GM23338 (cell line): Measurements from ENCODE around the gene PPM1E. TPM values are rescaled to one million over a fixed set of nuclear protein-coding genes. Genes with fewer than 3 reads are reported as not detected.

Experiments used
- ATAC-seq: fragments of 200-7000 bp; cut with Tn5 transposase; 3 replicates; pipeline ENCODE4 v1.9.1; 2020
- DNase-seq: peaks from one replicate; pipeline ENCODE4 v3.0.0-alpha.2; 2015; ENCODE audit warnings: low spot score
- H2AFZ ChIP-seq: fragments of 200-600 bp; sonication (generic); 2 replicates; pipeline ENCODE4 v1.8.0; 2016; ENCODE audit warnings: antibody characterized with exemption, mild to moderate bottlenecking, moderate library complexity
- H3F3A ChIP-seq: fragments of 200-600 bp; sonication (generic); replicated peaks from 2 replicates; pipeline ENCODE4 v1.8.0; 2017; ENCODE audit warnings: antibody characterized with exemption, mixed run types, low read depth
- H3K27ac ChIP-seq: fragments of 200-600 bp; sonication (generic); 2 replicates; pipeline ENCODE4 v1.6.1; 2016; ENCODE audit warnings: low read depth
- H3K27me3 ChIP-seq: fragments of 200-600 bp; sonication (generic); 2 replicates; pipeline ENCODE4 v1.8.0; 2016; ENCODE audit warnings: mild to moderate bottlenecking, mixed run types, moderate library complexity; ENCODE audit not compliant: insufficient read depth
- H3K36me3 ChIP-seq: fragments of 200-600 bp; sonication (generic); 2 replicates; pipeline ENCODE4 v1.8.0; 2016; ENCODE audit warnings: mild to moderate bottlenecking; ENCODE audit not compliant: insufficient read depth
- H3K4me1 ChIP-seq: fragments of 200-600 bp; sonication (generic); 2 replicates; pipeline ENCODE4 v1.8.0; 2016; ENCODE audit warnings: mild to moderate bottlenecking, moderate library complexity; ENCODE audit not compliant: insufficient read depth
- H3K4me2 ChIP-seq: fragments of 200-600 bp; sonication (generic); 2 replicates; pipeline ENCODE4 v1.7.1; 2017; ENCODE audit warnings: mixed run types
- H3K4me3 ChIP-seq: fragments of 200-600 bp; sonication (generic); 2 replicates; pipeline ENCODE4 v1.6.1; 2016; ENCODE audit warnings: mixed run types
- H3K79me2 ChIP-seq: fragments of 200-600 bp; sonication (generic); replicated peaks from 2 replicates; pipeline ENCODE4 v1.8.0; 2017; ENCODE audit warnings: mild to moderate bottlenecking; ENCODE audit not compliant: insufficient read depth
- H3K9me2 ChIP-seq: fragments of 200-600 bp; sonication (generic); 2 replicates; pipeline ENCODE4 v1.8.0; 2017; ENCODE audit not compliant: insufficient read depth
- H4K20me1 ChIP-seq: fragments of 200-600 bp; sonication (generic); replicated peaks from 2 replicates; pipeline ENCODE4 v1.8.0; 2017; ENCODE audit warnings: mild to moderate bottlenecking; ENCODE audit not compliant: insufficient read depth
- H3K27ac Mint-ChIP-seq: 2 replicates; pipeline ENCODE4 v1.8.0; 2020; ENCODE audit warnings: inconsistent platforms, mild to moderate bottlenecking, moderate library complexity, mixed read lengths
- H3K27me3 Mint-ChIP-seq: 3 replicates; pipeline ENCODE4 v1.8.0; 2022; ENCODE audit warnings: low read depth, mild to moderate bottlenecking, moderate library complexity, mixed read lengths, inconsistent platforms; ENCODE audit not compliant: insufficient read depth, poor library complexity
- H3K36me3 Mint-ChIP-seq: 3 replicates; pipeline ENCODE4 v1.8.0; 2021; ENCODE audit warnings: low read depth, mild to moderate bottlenecking, inconsistent platforms, moderate library complexity, mixed read lengths
- H3K4me1 Mint-ChIP-seq: 3 replicates; pipeline ENCODE4 v1.8.0; 2020; ENCODE audit warnings: mild to moderate bottlenecking, inconsistent platforms, mixed read lengths
- H3K4me3 Mint-ChIP-seq: 3 replicates; pipeline ENCODE4 v1.8.0; 2021; ENCODE audit warnings: moderate library complexity, mild to moderate bottlenecking, inconsistent platforms, mixed read lengths
- H3K9me3 Mint-ChIP-seq: 3 replicates; pipeline ENCODE4 v1.8.0; 2020; ENCODE audit warnings: moderate library complexity, mild to moderate bottlenecking, inconsistent platforms, mixed read lengths
- CREB1 ChIP-seq: fragments of 250-450 bp; sonication (Bioruptor Pico); IDR thresholded peaks from 2 replicates; pipeline ENCODE4 v1.5.0; 2020; ENCODE audit warnings: low read depth, mild to moderate bottlenecking, moderate library complexity
- EZH2 ChIP-seq: fragments of 200-600 bp; sonication (generic); IDR thresholded peaks from one replicate; pipeline ENCODE4 v1.8.0; 2017; ENCODE audit warnings: antibody characterized with exemption, mild to moderate bottlenecking, low read depth; ENCODE audit not compliant: unreplicated experiment
- EZH2phosphoT487 ChIP-seq: fragments of 200-600 bp; sonication (generic); IDR thresholded peaks from one replicate; pipeline ENCODE4 v1.8.1; 2018; ENCODE audit warnings: antibody characterized with exemption; ENCODE audit not compliant: unreplicated experiment
- JUNB ChIP-seq: IDR thresholded peaks from one replicate; pipeline ENCODE4 v1.6.1; 2016; ENCODE audit warnings: antibody characterized with exemption; ENCODE audit not compliant: unreplicated experiment
- NANOG ChIP-seq: IDR thresholded peaks from 2 replicates; pipeline ENCODE4 v1.6.1; 2016; ENCODE audit warnings: antibody characterized with exemption, borderline replicate concordance
- POLR2AphosphoS5 ChIP-seq: IDR thresholded peaks from 2 replicates; pipeline ENCODE4 v1.6.1; 2016; ENCODE audit warnings: antibody characterized with exemption, low read depth
- REST ChIP-seq: IDR thresholded peaks from one replicate; pipeline ENCODE4 v1.6.1; 2018; ENCODE audit warnings: antibody characterized with exemption; ENCODE audit not compliant: unreplicated experiment
- STAT1 ChIP-seq: IDR thresholded peaks from one replicate; pipeline ENCODE4 v1.6.1; 2016; ENCODE audit warnings: antibody characterized with exemption; ENCODE audit not compliant: unreplicated experiment
- ZNF114 ChIP-seq: fragments of 250-450 bp; sonication (Bioruptor Pico); IDR thresholded peaks from 2 replicates; pipeline ENCODE4 v1.5.0; 2020; ENCODE audit warnings: mild to moderate bottlenecking, moderate library complexity
- ZNF331 ChIP-seq: fragments of 250-450 bp; sonication (Bioruptor Pico); IDR thresholded peaks from 2 replicates; pipeline ENCODE4 v1.5.0; 2020; ENCODE audit warnings: low read depth, mild to moderate bottlenecking, moderate library complexity
- ZNF462 ChIP-seq: fragments of 250-450 bp; sonication (Bioruptor Pico); IDR thresholded peaks from 2 replicates; pipeline ENCODE4 v1.5.0; 2020; ENCODE audit warnings: mild to moderate bottlenecking, moderate library complexity
- polyA plus RNA-seq: library from polyadenylated mRNA; unstranded; fragments of >200 nt; fragmentation: Nextera tagmentation; extraction: Ambion mirVana; gene quantifications from 2 replicates; pipeline ENCODE4 v1.2.1, GENCODE V29; 2016
- total RNA-seq: library from RNA; depleted of rRNA; stranded (reverse); fragments of >200 nt; shearing (Covaris generic); gene quantifications from 2 replicates; pipeline ENCODE4 v1.2.3, GENCODE V29; 2014
- TF ChIP-seq, protein P1 (sequence below): IDR thresholded peaks from 2 replicates; pipeline ENCODE4 v1.6.1; 2016; ENCODE audit warnings: antibody characterized with exemption
- TF ChIP-seq, protein P2 (sequence below), 2 experiments: fragments of 200-600 bp in 1 of 2; sonication (generic) in 1 of 2; conservative IDR thresholded peaks; 2 replicates each; pipeline versions ENCODE4 v1.5.1 to v1.6.1; 2016 to 2017; ENCODE audit warnings: antibody characterized with exemption in 2 of 2, low read depth in 2 of 2, mild to moderate bottlenecking in 2 of 2, moderate library complexity in 1 of 2

Gene PPM1E
- total and polyA plus RNA-seq, 2 experiments from 2014 or later: 2.1 to 13.8 TPM

DNA sequence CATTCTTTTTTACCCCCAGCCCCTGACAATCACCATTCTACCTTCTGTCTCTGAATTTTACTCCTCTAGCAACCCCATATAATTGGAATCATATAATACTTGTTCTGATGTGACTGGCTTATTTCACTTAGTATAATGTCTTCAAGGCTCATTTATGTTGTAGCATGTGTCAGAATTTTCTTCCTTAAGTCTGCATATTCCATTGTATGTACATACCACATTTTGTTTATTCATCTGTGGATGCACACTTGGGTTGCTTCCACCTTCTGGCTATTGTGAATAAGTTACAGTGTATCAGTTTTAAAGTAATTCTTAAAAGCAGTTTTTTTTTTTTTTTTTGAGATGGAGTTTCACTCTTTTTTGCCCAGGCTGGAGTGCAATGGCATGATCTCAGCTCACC lies 24.7 kb upstream of the PPM1E start:
- no peak overlapping the region for H3K4me3 Mint-ChIP-seq
- Histone ChIP-seq H3K27me3 (no peaks in the 10 kb centered on the region), H3K79me2 (no peaks in the 10 kb centered on the region), H3K27ac (no peak overlapping the region), H3K4me2 (no peak overlapping the region), H3K4me1 (no peaks in the 10 kb centered on the region), H4K20me1 (no peaks in the 10 kb centered on the region), H3K36me3 (no peaks in the 10 kb centered on the region), H3K9me2 (no peaks in the 10 kb centered on the region), H3K4me3 (no peak overlapping the region), H2AFZ (no peak overlapping the region), H3F3A (no peaks in the 10 kb centered on the region)
- DNase-seq (no peak), ATAC-seq (no peak)
- no peaks in the 10 kb centered on the region for H3K36me3 Mint-ChIP-seq
- TF ChIP-seq EZH2 (no peak), ZNF462 (CRISPR knock-in tag) (no peak), ZNF114 (CRISPR knock-in tag) (no peak), STAT1 (no peak), CREB1 (CRISPR knock-in tag) (no peak), ZNF331 (no peak), NANOG (no peak), REST (no peak), EZH2phosphoT487 (no peak), JUNB (no peak), POLR2AphosphoS5 (no peak)
- TF ChIP-seq, protein P1, sequence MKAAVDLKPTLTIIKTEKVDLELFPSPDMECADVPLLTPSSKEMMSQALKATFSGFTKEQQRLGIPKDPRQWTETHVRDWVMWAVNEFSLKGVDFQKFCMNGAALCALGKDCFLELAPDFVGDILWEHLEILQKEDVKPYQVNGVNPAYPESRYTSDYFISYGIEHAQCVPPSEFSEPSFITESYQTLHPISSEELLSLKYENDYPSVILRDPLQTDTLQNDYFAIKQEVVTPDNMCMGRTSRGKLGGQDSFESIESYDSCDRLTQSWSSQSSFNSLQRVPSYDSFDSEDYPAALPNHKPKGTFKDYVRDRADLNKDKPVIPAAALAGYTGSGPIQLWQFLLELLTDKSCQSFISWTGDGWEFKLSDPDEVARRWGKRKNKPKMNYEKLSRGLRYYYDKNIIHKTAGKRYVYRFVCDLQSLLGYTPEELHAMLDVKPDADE: no peak
- TF ChIP-seq, protein P2, sequence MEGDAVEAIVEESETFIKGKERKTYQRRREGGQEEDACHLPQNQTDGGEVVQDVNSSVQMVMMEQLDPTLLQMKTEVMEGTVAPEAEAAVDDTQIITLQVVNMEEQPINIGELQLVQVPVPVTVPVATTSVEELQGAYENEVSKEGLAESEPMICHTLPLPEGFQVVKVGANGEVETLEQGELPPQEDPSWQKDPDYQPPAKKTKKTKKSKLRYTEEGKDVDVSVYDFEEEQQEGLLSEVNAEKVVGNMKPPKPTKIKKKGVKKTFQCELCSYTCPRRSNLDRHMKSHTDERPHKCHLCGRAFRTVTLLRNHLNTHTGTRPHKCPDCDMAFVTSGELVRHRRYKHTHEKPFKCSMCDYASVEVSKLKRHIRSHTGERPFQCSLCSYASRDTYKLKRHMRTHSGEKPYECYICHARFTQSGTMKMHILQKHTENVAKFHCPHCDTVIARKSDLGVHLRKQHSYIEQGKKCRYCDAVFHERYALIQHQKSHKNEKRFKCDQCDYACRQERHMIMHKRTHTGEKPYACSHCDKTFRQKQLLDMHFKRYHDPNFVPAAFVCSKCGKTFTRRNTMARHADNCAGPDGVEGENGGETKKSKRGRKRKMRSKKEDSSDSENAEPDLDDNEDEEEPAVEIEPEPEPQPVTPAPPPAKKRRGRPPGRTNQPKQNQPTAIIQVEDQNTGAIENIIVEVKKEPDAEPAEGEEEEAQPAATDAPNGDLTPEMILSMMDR (conservative IDR thresholded peaks at IDR 0.05; ENCODE audit: low read depth in 2 of 2): no peak
- no peaks in the 10 kb centered on the region for H3K4me1 Mint-ChIP-seq
- H3K27me3 Mint-ChIP-seq: no peaks in the 10 kb centered on the region
- H3K27ac Mint-ChIP-seq: no peak overlapping the region
- H3K9me3 Mint-ChIP-seq: no peaks in the 10 kb centered on the region
